ENCODE results near the gene PACSIN2. TPM values are rescaled to one million over a fixed set of nuclear protein-coding genes. Genes with fewer than 3 reads are reported as not detected.

PACSIN2 gene
- total RNA-seq, 6 experiments from 2014 or later, result 21.4 to 67.0 (median 47.1) TPM

DNA sequence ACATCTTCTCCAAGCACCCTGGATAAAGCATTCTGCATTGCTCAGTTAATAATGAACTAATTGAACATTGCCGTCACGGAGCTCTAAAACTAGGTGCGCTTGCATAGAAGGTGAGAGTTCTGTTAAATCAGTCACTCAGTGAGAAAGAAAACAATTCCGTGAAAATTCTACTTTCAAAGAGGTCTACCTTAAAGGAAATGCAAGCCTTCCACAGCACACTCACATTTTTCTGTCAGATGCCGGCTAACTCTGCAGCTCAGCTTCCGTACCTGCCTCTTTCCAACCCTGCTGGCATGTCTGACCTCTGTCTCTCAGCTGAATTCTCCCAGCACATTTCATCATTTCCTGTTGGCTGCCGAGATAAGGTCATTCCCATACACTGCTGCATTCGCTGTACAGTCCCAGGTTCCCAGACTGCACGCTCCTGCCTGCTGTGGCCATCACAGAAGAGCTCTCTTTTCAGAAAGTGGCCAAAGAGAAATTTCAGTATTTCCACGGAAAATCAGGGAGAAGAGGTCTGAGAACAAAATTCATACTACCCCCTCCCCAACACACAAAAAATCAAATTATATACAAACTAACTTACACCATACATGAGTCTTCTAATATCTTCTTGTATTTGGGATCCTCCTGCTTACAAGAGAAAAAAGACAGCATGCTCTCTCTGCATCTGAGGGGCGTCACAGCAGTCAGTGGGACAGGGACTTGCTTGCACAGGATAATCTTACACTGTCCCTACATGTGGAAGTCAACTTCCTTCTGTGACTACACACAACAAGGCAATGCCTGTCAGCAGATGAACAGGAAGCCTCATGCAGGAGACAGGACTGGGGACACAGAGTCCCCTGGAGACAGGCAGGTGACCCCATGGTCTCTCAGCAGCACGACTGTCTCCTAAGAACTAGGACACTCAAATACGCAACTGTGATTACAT lies 55.1 kb downstream of the PACSIN2 start:
- ATAC-seq (peak; percentile 85 to 93 (median 90)), DNase-seq (peak; percentile 58 to 89 (median 77))
- WGBS (ENCODE audit: insufficient coverage, low coverage, low lambda C conversion rate, missing lambda C conversion rate), result 9% methylated on average over 13 of the region's 13 CpGs
- Histone ChIP-seq H3K4me3 (peak overlapping the region; percentile 20 to 55 (median 44)), H3K4me1 (peaks cover 0 to 49% (median 21%) of the 10 kb centered on the region in 4 donors), H3K27ac (peak overlapping the region; percentile 42 to 77 (median 64)), H3K27me3 (no peaks in the 10 kb centered on the region), H3K9me3 (no peaks in the 10 kb centered on the region), H3K36me3 (no peaks in the 10 kb centered on the region)
- TF ChIP-seq, protein P1, sequence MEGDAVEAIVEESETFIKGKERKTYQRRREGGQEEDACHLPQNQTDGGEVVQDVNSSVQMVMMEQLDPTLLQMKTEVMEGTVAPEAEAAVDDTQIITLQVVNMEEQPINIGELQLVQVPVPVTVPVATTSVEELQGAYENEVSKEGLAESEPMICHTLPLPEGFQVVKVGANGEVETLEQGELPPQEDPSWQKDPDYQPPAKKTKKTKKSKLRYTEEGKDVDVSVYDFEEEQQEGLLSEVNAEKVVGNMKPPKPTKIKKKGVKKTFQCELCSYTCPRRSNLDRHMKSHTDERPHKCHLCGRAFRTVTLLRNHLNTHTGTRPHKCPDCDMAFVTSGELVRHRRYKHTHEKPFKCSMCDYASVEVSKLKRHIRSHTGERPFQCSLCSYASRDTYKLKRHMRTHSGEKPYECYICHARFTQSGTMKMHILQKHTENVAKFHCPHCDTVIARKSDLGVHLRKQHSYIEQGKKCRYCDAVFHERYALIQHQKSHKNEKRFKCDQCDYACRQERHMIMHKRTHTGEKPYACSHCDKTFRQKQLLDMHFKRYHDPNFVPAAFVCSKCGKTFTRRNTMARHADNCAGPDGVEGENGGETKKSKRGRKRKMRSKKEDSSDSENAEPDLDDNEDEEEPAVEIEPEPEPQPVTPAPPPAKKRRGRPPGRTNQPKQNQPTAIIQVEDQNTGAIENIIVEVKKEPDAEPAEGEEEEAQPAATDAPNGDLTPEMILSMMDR (IDR thresholded peaks at IDR 0.05), result no peak
- TF ChIP-seq POLR2A (IDR thresholded peaks at IDR 0.05), result peak; percentile 89
- intact Hi-C loops (cut with DNase I), result no loop called here

DNA sequence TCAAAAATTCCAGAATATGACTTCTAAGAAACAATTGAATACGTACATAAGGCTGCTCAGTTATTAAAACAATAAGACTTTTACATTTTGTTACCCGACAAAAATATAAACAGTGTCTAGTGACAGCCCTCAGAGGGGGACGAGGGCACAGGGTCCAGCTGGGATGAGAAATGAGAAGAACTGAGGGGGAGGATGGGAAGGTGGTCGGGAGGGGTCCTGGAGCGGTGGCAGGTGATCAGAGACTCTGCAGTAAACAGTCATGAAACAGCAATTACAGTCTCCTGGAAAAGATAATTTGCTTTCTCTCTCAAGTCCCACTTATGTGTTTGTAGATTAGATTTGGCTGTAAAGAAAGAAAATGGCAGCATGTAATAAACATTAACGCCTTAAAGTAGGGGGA lies 56.0 kb downstream of the PACSIN2 start:
- peaks cover 0 to 49% (median 21%) of the 10 kb centered on the region in 4 donors for H3K4me1 ChIP-seq
- ATAC-seq, result no peak
- peak overlapping the region; percentile 20 to 55 (median 44) for H3K4me3 ChIP-seq

DNA sequence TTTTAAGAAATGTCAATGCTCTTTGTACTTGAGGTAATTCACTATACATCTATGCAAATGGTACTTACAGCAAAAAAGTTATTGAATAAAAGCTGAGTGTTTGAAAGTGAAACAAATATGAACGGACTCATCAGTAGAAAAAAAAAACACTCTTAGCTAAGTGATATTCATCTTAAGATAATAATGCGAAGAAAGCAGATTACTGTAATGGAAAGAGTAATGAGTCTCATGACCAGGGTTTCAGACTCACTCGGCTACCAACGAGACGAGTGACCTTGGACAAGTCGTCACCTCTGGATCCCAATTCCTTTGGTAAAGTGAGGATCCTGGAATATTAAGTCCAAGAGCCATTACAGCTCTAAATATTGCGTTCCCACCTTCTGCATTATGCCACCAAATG lies 57.0 kb downstream of the PACSIN2 start:
- ATAC-seq (no peak), DNase-seq (peak in 1 of 3 donors; percentile 3)
- intact Hi-C loops (cut with DNase I), result no loop called here
- Histone ChIP-seq H3K4me1 (peaks cover 0 to 49% (median 21%) of the 10 kb centered on the region in 4 donors), H3K9me3 (no peaks in the 10 kb centered on the region), H3K36me3 (no peaks in the 10 kb centered on the region), H3K27me3 (no peaks in the 10 kb centered on the region), H3K27ac (no peak overlapping the region), H3K4me3 (no peak overlapping the region)
- TF ChIP-seq POLR2A (IDR thresholded peaks at IDR 0.05), result no peak
- TF ChIP-seq, protein P1 (IDR thresholded peaks at IDR 0.05), result no peak
- WGBS (ENCODE audit: insufficient coverage, low coverage, low lambda C conversion rate, missing lambda C conversion rate), result 35% methylated on average over 7 of the region's 7 CpGs

More for the DNA sequence above, 56.0 kb downstream of the PACSIN2 start:
- Histone ChIP-seq H3K27me3 (no peaks in the 10 kb centered on the region), H3K27ac (peak overlapping the region; percentile 42 to 77 (median 42)), H3K9me3 (no peaks in the 10 kb centered on the region), H3K36me3 (no peaks in the 10 kb centered on the region)
- intact Hi-C loops (cut with DNase I), result no loop called here
- WGBS (ENCODE audit: insufficient coverage, low coverage, low lambda C conversion rate, missing lambda C conversion rate), result 14% methylated on average over 6 of the region's 6 CpGs
- TF ChIP-seq, protein P1 (IDR thresholded peaks at IDR 0.05), result no peak
- no peak for TF ChIP-seq POLR2A (IDR thresholded peaks at IDR 0.05)
- peak in 1 of 3 donors; percentile 34 for DNase-seq

DNA sequence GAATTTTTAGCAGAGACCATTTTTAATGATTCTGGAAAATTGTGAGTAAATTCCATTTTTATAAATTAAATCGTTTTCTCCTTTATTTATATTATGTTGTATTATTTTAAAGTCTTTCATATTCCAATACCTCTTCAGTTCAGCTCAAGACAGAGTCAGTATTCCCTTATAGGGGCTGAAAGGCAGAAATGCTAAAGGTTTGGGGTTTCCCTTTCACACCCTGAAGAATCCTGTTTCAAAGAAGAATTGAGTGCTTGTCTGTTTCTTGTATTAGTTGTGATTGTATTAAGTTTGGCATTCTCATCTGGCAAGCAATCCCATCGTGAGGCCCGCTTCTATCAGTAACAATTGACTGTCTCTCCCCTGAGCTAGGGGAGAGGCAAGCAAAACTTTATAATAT lies 57.4 kb downstream of the PACSIN2 start:
- DNase-seq (peak in 1 of 3 donors; percentile 16), ATAC-seq (no peak)
- Histone ChIP-seq H3K27ac (no peak overlapping the region), H3K9me3 (no peaks in the 10 kb centered on the region), H3K27me3 (no peaks in the 10 kb centered on the region), H3K36me3 (no peaks in the 10 kb centered on the region), H3K4me3 (no peak overlapping the region), H3K4me1 (peaks cover 0 to 49% (median 21%) of the 10 kb centered on the region in 4 donors)
- WGBS (ENCODE audit: insufficient coverage, low coverage, low lambda C conversion rate, missing lambda C conversion rate), result 36% methylated on average over 3 of the region's 3 CpGs
- TF ChIP-seq, protein P1 (IDR thresholded peaks at IDR 0.05), result no peak
- TF ChIP-seq POLR2A (IDR thresholded peaks at IDR 0.05), result no peak
- intact Hi-C loops (cut with DNase I), result no loop called here
